Measurements from ENCODE around the gene MRGPRF. TPM values are rescaled to one million over a fixed set of nuclear protein-coding genes. Genes with fewer than 3 reads are reported as not detected.

Gene MRGPRF
- total and polyA plus RNA-seq, 2 of the 8 experiments (the other 6 are each of a cell fraction or from before 2014, with no cell fraction given): 7.5 to 11.0 TPM

GRCh38 chr11:69010361-69010891, 2.6 kb downstream of the MRGPRF start:
- peaks cover 0 to 4% (median 0%) of the 10 kb centered on the region in 4 experiments; a peak in 4 of 7 replicates for H3K27me3 ChIP-seq (replicated peaks in 1 of 4; ENCODE audit: control insufficient read depth in 3 of 4, extremely low read depth in 1 of 4, insufficient read depth in 3 of 4, low read length in 3 of 4)
- no peak for FAIRE-seq
- H4K91ac ChIP-seq (replicated peaks; ENCODE audit: insufficient read length, low read length): peak overlapping the region; percentile 76
- peak overlapping the region; percentile 69 to 85; a peak in 3 of 4 replicates for H3K4me2 ChIP-seq (ENCODE audit: insufficient read depth in 1 of 2, low read depth in 2 of 2, low read length in 2 of 2)
- ChIA-PET POLR2A (ENCODE audit: partially characterized antibody) (interaction anchor here (0.6 to 2.6 kb wide), 5 partner anchors 9 to 258 kb away, joined by 3 to 9 read pairs (median 4); no protein-coding TSS in a partner anchor), CTCF (ENCODE audit: partially characterized antibody) (interaction anchor here (0.9 to 3.9 kb wide), 7 partner anchors 9 to 60 kb away, joined by 3 to 14 read pairs (median 8); no protein-coding TSS in a partner anchor)
- no peak overlapping the region for H3K23ac ChIP-seq (ENCODE audit: insufficient read length)
- H3K56ac ChIP-seq (replicated peaks; ENCODE audit: insufficient read length, low read depth, low read length): no peak overlapping the region
- peak overlapping the region; percentile 18; the same call in 1 of the 2 replicates for H2BK12ac ChIP-seq (ENCODE audit: low read depth, low read length)
- peak overlapping the region; percentile 24; the same call in 1 of the 2 replicates for H2AK5ac ChIP-seq (ENCODE audit: low read depth, low read length)
- H3K36me3 ChIP-seq (ENCODE audit: control insufficient read depth in 2 of 4, insufficient read depth in 4 of 4, low read length in 3 of 4): no peaks in the 10 kb centered on the region; a peak in 1 of 8 replicates
- no peak for DNase-seq (ENCODE audit: low read depth in 1 of 2, low spot score in 2 of 2)
- H3K27ac ChIP-seq (ENCODE audit: low read depth, low read length): no peak overlapping the region
- peak overlapping the region; percentile 60; the same call in 1 of the 2 replicates for H2BK5ac ChIP-seq (ENCODE audit: low read depth, low read length)
- H3K18ac ChIP-seq (ENCODE audit: extremely low read depth, low read length): peak overlapping the region; percentile 60; the same call in 1 of the 2 replicates
- 86% methylated on average over 9 of the region's 9 CpGs; no CpG with 5 or more reads in 1 of the 2 experiments for WGBS, 2 experiments (ENCODE audit: extremely low coverage in 1 of 2, insufficient coverage in 1 of 2, insufficient read length in 1 of 2, insufficient replicate concordance in 2 of 2, low coverage in 1 of 2, low lambda C conversion rate in 2 of 2, missing lambda C conversion rate in 1 of 2)
- H3K9me3 ChIP-seq (ENCODE audit: insufficient read depth in 2 of 2, low read depth in 1 of 2, low read length in 1 of 2): no peaks in the 10 kb centered on the region
- H3K79me2 ChIP-seq (ENCODE audit: control insufficient read depth in 1 of 2, insufficient read depth in 2 of 2, low read length in 2 of 2): no peaks in the 10 kb centered on the region
- H3K79me1 ChIP-seq (ENCODE audit: low read depth, low read length): no peaks in the 10 kb centered on the region
- no peak overlapping the region for H3K14ac ChIP-seq (ENCODE audit: insufficient read length)
- peak overlapping the region; percentile 31 for H2BK120ac ChIP-seq (replicated peaks; ENCODE audit: low read depth, low read length)
- H4K8ac ChIP-seq (ENCODE audit: extremely low read depth, insufficient read depth, low read length): no peak overlapping the region; the same call in 1 of the 2 replicates
- peaks cover 15% of the 10 kb centered on the region; the same call in 1 of the 2 replicates for H3K23me2 ChIP-seq (ENCODE audit: low read depth, low read length)
- no peak overlapping the region for H4K5ac ChIP-seq (ENCODE audit: insufficient read length, low read depth, low read length)
- peaks cover 9 to 45% (median 32%) of the 10 kb centered on the region in 4 experiments for H3K4me1 ChIP-seq (replicated peaks in 1 of 4; ENCODE audit: control insufficient read depth in 3 of 4, insufficient read depth in 4 of 4, low read length in 3 of 4)
- no peak overlapping the region for H2BK20ac ChIP-seq (ENCODE audit: low read length)
- TF ChIP-seq, protein P1, sequence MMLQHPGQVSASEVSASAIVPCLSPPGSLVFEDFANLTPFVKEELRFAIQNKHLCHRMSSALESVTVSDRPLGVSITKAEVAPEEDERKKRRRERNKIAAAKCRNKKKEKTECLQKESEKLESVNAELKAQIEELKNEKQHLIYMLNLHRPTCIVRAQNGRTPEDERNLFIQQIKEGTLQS (IDR thresholded peaks at IDR 0.05; ENCODE audit: insufficient read depth, low read depth, low read length): no peak
- TF ChIP-seq RAD21 (IDR thresholded peaks at IDR 0.05 in 1 of 2, conservative IDR thresholded peaks at IDR 0.05 in 1 of 2; ENCODE audit: low read depth in 2 of 2, low read length in 2 of 2) (no peak), TCF12 (IDR thresholded peaks at IDR 0.05; ENCODE audit: low read depth, low read length) (no peak)
- no peak overlapping the region; a peak in 1 of 7 replicates for H3K9ac ChIP-seq (replicated peaks in 1 of 4; ENCODE audit: extremely low read depth in 1 of 4, low read depth in 3 of 4, low read length in 3 of 4)
- H2BK15ac ChIP-seq (ENCODE audit: low read length): peak overlapping the region; percentile 53; the same call in 1 of the 2 replicates
- peak overlapping the region in 3 of 4 experiments; percentile 7 to 50 (median 34); a peak in 5 of 8 replicates for H3K4me3 ChIP-seq (ENCODE audit: extremely low read depth in 1 of 4, insufficient read depth in 2 of 4, low read depth in 3 of 4, low read length in 4 of 4)
- H3K4ac ChIP-seq (replicated peaks; ENCODE audit: insufficient read length, low read depth, low read length): peak overlapping the region; percentile 80
- H4K20me1 ChIP-seq (replicated peaks in 1 of 2; ENCODE audit: control insufficient read depth in 1 of 2, insufficient read depth in 2 of 2, low read length in 2 of 2): no peaks in the 10 kb centered on the region
- no peak overlapping the region for H2AFZ ChIP-seq (ENCODE audit: low read length)

All from H1 (cell line).